HK-2 (cell line): Measurements from ENCODE around the gene SERPINE2.
"Not testable (repeated sequence)": the region's sequence is repeated elsewhere in the genome, so short reads cannot be mapped to it uniquely, and the experiment has no call there.

Experiments used
- DNase-seq: peaks from one replicate; pipeline ENCODE4 v3.0.0-alpha.2; 2018; ENCODE audit not compliant: unreplicated experiment

Gene SERPINE2

GRCh38 chr2:223943561-223944008 is 95.5 kb downstream of the SERPINE2 start:
- no peak for DNase-seq

- no peak for DNase-seq
These were observed 96.0 kb downstream of the SERPINE2 start for GRCh38 chr2:223943135-223943534.

- DNase-seq = no peak
These were observed 97.4 kb downstream of the SERPINE2 start for GRCh38 chr2:223941579-223942277.

GRCh38 chr2:223939438-223939837 is 99.6 kb downstream of the SERPINE2 start:
- DNase-seq = not testable (repeated sequence)

- no peak for DNase-seq
These were observed 101.6 kb downstream of the SERPINE2 start for GRCh38 chr2:223937535-223937934.

GRCh38 chr2:223936862-223937326 is 102.2 kb downstream of the SERPINE2 start:
- no peak for DNase-seq

- no peak for DNase-seq
These were observed 103.5 kb downstream of the SERPINE2 start for GRCh38 chr2:223935459-223936125.

- no peak for DNase-seq
These were observed 104.2 kb downstream of the SERPINE2 start for GRCh38 chr2:223934870-223935269.

GRCh38 chr2:223932816-223933800 is 106.0 kb downstream of the SERPINE2 start:
- DNase-seq = no peak

GRCh38 chr2:223930103-223930976 is 108.7 kb downstream of the SERPINE2 start:
- DNase-seq = no peak

- DNase-seq = no peak
These were observed 109.4 kb downstream of the SERPINE2 start for GRCh38 chr2:223929571-223930102.

- no peak for DNase-seq
These were observed 110.7 kb downstream of the SERPINE2 start for GRCh38 chr2:223928113-223929006.

- DNase-seq = no peak
These were observed 114.0 kb downstream of the SERPINE2 start for GRCh38 chr2:223925106-223925505.
